ENCODE data around the gene TFPI.

The TFPI gene

DNA sequence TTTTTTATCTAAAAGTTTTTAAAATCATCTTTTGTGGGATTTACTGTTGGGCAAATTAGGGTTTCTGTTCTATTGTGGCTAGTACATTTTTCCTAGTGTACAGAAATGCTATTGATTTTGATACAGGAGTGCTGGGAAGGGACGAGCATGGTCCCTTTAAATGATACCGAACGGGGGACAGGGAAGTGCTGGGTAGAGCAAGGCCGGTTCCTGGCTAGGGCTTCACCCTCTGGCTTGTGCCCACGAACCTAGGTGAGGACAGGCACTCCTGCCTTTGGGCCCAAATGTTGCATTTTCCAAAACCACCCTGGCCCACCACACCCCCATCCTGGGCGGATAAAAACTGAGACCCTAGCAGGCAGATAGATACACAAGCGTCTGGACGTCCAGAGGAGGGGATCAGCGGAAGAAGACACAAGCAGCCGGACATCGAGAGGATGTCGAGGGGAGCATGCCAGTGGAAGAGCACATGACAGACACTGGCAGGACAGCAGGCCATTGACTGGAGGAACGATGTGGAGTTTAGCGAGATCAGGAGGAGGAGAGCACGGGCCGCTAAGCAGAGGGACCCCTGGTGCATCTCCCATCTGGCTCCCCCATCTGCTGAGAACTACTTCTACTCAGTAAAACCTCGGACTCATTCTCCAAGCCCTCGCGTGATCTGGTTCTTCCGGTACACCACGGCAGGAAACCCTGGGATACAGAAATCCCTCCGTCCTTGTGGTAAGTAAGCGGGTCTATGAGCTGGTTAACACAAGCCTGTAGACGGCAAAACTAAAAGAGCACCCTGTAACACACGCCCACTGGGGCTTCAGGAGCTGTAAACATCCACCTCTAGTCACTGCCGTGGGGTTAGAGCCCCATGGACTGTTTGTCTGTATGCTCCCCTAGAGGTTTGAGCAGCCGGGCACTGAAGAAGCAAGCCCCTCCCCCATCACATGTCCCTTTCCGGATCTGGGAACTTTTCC lies 92.7 kb downstream of the TFPI start:
- no peak for DNase-seq

DNA sequence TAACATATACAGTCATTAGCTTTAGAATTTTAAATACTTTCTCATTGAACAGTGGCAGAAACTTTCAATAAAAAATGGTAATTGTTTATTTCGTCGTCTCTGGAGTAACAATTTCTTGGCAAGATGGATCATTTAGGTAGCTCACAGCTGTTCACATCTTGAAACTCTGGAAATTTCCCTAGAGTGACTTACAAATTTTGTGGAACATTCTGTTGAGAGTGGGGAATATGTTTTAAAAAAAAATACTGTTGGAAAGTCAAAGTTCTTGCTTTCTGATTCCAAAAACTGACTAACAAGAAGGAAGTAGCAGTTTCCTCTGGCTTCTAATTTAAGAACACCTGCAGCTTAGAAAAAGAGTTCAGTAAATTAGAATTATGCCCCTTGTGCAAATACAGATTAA lies 95.0 kb downstream of the TFPI start:
- no peak for DNase-seq

DNA sequence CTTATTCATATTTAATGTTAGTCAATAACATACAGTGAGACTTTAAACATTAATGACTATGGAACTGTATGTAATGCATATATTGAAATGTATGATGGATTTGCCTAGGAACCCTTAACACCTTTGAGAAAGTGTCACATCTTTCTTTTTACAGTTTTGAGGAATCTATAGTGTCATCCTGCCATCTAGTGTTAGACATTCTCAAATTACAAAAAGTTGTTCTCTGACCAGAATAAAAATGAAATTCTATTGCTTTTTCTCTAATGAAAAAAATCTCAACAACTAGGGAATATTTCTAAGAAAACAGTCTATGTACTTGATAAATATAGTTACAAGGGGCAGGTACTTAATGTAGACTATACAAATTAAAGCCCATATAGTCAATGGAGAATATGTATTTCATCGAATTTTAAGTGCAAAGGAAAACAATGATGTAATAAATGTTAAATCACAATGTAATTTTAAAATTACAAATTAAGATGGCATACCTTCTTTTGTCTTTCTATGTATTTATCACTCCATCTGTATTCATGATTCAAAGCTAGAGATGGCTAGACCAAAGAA lies 101.1 kb downstream of the TFPI start:
- DNase-seq: no peak

DNA sequence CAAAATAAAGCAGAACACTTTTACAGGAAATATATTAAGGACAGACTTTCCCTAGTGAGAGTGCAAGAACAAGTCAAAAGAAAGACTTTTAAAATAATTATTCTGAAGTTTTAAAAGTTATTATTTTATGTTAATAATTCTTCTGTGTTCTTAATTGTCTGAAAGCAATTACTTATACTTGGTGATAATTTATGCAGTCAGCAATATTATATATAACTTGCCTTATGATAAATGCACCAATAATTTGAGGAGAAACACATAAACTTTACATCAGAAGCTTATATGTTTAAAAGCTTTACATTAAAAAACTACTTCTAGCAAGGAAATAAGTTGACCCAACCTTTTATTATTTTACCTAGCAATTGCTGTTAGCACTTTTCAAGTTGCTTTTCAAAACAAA lies 102.7 kb downstream of the TFPI start:
- DNase-seq: no peak

DNA sequence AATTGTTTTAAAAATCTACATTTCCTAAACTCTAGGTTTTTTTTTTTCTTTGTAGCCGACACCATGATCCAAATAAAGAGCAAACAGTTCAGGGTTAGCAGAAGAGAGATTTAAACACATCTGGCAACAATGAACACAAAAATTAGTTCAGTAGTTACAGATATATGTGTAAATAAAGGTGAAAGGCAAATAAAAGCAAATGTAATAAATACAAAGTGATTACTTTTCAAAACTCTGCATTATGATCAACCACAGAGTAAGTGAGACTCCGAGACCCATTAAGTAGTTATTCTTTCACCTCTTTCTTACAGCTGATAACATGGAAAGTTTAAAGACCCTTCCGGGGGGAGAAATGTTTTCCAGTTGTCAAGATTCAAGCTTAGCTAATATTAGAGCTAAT lies 106.9 kb downstream of the TFPI start:
- DNase-seq: no peak

DNA sequence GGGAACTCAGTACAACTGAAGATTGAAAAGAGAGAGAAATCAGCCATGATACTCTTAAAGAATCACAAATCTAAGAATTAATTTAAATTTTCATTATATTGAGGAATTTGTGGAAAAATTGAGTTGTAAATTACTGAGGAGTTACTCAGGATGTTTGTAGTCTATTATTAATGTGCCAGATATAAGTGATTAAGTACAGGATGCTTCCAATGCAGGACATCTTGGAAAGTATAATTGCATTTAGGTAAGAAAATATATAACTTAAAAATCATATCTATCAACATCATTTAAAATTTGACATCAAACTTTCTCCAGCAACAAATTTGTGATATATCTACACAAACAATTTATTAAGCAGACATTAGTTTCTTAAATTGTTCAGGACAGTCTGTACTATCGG lies 107.5 kb downstream of the TFPI start:
- DNase-seq: no peak

DNA sequence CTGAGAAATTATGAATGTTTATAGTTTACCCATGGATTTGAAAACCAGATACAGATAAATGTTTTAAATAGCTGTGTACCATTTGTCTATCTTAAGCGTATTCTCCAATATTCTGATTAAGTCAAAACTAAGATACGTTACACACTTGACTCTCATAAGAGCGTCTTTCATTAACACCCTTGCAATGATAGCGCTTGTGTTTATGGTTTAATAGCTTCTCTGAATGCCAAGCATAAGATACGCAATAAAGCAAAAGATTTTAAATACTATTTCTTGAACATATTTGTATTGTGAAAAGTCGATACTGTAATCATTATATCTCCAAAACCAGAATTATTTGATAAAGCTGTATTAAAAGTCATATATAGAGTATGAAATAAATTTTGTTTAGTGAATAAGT lies 109.2 kb downstream of the TFPI start:
- no peak for DNase-seq

DNA sequence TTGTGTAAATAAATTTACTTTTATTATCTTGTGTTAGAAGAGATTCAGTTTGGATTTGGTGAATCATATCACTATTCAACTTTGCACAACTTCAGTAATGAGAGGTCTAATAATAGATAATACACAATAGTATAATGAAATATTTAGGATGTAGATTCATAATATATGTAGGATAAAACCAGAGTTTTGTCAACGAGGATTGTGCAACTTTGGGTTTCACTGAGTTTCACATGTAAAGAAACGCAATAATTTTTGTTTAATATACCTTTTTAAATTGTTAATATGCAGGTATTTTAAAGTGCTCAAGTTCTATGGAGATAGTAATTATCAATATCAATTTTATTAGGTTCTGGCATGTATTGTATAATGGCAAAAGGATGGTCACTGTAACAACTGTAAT lies 111.5 kb downstream of the TFPI start:
- DNase-seq: no peak

DNA sequence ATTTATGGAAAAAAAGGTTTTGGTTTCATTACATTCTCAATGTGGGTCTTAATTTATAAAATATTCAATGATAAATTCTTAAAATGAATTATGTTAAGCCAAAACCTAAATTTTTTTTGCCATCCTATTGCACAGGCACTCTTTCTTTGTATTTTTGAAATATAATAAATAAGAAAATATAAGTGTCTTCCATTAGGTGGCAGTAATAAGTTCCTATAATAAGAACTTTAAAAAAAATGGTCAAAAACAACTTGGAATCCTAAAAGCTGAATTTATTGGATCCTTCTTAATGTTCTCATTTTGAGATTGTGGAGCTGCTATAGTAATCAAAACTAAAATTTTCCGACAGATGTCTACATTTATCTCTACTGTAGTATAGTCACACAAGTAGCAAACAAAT lies 111.9 kb downstream of the TFPI start:
- no peak for DNase-seq

DNA sequence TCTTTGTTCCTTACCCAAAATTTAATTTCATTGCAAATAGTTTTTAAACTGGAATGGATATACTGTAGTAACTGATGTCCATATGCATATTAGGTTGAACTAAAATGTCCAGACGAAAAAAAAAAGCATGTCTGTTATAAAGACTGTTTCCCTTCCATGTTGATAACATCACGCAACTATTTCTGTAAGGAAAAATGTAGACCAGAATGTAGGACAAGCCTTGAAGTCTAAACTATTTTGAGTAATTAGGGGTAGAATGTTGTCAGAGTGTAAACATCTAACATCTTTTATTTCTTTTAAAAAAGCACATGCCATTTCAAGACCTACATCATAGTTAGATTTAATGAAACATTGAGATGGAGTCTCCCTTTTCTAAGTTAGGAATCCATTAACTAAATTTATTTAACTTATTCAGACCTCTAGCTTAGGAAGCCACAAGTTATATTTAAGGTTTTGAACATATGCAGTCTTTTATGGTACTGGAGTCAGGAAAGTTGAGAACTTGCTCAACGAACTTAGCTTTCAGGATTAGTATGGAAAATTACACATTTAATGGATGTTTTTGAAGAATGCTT lies 114.0 kb downstream of the TFPI start:
- no peak for DNase-seq

DNA sequence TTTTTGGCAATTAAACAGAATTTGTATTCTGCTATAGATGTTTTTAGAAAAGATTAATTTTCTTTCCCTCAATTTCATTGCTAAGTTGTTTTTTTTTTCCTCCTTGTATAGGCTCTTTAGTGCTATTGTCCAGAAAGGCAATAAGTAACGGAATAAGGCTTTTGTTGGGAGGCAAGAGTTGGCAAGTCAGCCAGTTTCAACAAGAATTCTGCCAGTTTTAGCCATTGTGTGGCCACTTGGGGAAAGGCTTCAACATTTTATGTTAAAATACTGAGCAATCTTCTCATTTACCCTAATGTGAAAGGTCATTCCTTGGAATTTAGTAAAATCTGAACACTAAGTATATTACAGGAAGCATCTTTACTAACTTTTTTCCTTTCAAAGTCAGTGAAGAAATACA lies 115.8 kb downstream of the TFPI start:
- DNase-seq: no peak

DNA sequence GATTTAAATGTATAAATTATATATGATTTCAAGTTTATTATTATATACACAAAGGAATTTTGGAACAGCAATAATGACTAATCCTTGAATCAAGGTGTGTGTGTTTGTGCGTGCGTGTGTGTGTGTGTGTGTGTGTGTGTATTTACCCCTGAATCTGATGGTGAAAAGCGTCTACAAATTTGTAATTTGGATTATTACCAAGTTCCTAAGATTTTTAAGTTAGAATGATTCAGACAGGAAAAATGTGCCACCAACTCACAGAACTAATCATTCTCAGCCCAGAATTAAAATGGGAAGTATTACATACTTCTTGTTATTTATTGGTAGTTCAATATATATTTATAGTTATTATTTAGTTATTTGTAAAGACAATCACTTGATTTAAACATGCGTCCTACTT lies 118.5 kb downstream of the TFPI start:
- no peak for DNase-seq

DNA sequence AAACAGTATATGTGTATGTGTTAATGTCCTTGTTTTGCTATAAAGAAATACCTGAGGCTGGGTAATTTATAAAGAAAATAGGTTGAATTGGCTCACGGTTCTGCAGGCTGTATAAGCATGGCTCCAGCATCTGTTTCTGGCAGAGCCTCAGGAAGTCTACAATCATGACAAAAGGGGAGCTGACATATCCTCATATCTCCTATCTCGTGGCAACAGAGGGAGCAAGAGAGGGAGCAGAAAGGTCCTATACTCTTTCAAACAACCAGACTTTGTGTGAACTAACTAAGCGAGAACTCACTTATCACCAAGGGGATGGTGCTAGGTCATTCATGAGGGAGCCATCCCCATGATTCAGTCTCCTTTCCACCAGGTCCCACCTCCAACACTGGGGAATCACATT lies 119.2 kb downstream of the TFPI start:
- DNase-seq: no peak

DNA sequence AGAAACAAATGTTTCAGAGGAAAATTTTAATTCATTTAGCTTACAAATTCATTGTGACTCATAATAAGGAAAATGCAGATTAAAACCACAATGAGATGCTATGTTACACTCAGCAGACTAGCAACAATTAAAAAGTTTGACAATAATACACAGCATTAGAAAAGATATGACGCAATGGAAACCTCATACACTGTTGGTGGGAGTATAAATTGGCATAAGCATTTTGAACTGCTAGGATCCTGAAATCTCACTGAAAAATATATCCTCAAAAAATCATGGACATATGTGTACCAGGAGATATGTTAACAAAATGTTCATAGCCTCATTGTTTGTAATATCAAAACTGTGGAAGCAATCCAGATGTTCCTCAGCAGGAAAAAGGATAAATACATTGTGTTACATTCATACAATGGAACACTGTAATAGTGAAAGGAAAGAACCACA lies 119.9 kb downstream of the TFPI start:
- no peak for DNase-seq

DNA sequence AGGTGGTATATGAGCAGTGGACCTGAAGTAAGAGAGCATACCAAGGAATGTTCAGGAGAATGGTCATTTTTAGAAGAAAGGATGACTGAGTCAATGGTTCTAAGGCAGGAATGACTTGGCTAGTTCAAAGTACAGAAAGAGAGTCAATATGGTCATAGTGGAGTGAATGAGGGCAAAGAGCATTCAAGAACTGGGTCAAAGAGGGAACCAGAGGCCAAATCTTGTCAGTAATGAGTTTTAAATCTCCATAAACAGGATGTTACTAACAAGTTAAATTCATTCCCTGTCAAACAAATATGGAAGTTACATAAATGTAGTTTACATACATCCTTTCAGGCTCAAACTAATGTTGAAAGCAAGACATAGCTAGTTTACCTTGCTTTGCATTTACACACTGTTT lies 122.3 kb downstream of the TFPI start:
- no peak for DNase-seq

DNA sequence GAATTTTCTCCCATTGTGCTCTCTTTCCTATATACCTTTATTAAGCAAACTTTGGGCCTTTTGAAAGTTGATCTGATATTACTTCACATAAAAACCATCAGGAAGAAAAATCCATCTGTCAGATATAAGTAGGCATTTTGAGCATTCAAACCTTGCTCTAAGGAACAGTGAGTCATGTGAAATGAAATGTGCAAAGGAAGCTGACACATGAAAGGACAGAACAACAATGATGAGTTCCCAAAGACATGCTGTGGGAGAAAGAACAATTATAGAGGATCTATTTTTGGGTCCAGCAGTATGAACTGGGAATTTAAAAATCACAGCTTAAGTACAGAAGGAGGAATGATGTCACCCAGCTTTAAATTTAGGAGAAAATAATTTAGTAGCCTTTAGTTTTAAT lies 124.2 kb downstream of the TFPI start:
- DNase-seq: no peak

DNA sequence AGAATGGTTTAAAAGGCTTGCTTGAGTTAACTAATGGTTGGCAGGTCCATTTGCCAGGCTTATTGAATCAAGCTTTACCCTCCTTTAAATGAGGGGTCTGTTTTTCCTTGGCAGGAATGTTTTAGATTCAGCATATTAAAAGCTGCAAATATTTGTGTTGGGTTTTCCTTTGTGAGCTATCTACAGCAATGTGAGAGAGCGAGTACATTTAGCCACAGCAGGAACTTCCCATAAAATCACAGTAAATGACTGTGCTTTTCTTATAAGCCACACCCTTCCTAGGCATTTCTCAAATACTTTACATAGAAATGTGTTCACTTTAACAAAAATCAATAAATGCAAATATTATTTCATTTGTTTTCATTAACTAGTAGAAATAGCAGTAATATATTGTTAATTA lies 130.1 kb downstream of the TFPI start:
- DNase-seq: no peak

DNA sequence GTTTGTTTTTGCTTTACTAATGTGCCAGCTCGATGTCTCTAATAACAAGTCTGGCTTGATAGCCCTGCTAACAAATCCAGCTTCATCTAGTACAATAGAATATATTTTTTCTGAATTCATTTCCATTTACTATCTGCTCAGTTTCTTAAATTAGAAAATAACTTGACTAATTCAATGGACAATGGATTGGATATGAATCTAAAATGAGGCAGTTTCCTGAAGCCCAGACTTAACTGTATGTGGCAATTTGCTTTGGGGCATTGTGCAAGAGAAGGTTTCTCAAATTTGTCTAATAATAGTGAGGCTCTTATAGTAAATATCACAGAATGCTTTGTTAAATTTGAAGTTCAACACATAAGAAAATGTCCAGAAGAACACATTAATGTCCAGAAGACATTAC lies 132.0 kb downstream of the TFPI start:
- DNase-seq: no peak

DNA sequence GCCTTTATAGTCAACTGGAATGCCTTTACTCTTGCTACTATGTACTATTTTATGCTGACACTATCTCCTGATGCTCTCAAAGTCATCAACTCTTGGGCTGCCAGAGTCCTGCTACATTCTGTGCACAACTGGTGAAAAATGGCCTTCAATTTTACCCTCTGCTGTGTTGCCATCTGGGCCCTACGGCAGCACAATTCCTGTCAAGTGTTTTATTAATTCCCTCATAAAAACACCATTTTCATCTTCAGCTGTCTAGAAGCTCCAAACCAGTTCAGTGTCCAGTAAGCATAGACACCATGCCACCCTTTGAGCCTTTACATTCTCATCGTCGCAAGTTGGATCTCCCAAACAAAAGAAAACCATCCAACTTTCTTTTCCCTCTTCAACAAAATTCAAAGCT lies 132.7 kb downstream of the TFPI start:
- no peak for DNase-seq

DNA sequence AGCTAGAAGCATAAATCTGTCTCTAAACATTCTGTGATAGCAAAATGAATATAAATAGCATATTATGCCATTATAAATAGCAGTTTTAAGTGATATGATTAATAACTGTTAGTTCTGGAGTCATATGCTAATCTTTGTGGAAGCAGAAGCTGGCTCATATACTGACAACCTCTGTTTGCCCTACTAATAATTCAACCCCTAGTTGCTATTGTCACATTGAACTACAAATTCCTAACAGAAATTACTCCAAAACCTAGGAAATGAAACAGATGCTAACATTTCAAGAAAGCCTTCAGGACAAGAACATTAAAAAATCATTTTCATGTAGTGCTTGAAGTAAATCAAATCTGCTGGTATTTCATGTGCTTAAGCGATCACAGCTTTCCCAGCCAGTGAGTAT lies 134.4 kb downstream of the TFPI start:
- DNase-seq: no peak

DNA sequence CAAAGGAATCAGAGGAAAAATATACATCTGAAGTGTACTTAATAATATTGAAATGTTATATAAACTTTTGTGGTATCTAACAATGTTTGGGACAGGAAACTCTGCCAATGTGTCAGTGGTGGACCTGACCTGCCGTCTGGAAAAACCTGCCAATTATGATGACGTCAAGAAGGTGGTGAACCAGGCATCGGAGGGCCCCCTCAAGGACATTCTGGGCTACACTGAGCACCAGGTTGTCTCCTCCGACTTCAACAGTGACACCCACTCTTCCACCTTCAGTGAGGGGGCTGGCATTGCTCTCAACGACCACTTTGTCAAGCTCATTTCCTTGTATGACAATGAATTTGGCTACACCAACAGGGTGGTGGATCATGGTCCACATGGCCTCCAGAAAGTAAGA lies 138.8 kb downstream of the TFPI start:
- no peak for DNase-seq

All from activated CD8-positive, alpha-beta memory T cell treated with anti-CD3 and anti-CD28 coated beads for 24 hours (primary cell).